GM23338 (cell line): Measurements from ENCODE around the gene CEACAM3. TPM values are rescaled to one million over a fixed set of nuclear protein-coding genes. Genes with fewer than 3 reads are reported as not detected.

ENCODE experiments used
- ATAC-seq: fragments of 200-7000 bp; cut with Tn5 transposase; 3 replicates; pipeline ENCODE4 v1.9.1; 2020
- DNase-seq: peaks from one replicate; pipeline ENCODE4 v3.0.0-alpha.2; 2015; ENCODE audit warnings: low spot score
- H2AFZ ChIP-seq: fragments of 200-600 bp; sonication (generic); 2 replicates; pipeline ENCODE4 v1.8.0; 2016; ENCODE audit warnings: antibody characterized with exemption, mild to moderate bottlenecking, moderate library complexity
- H3F3A ChIP-seq: fragments of 200-600 bp; sonication (generic); replicated peaks from 2 replicates; pipeline ENCODE4 v1.8.0; 2017; ENCODE audit warnings: antibody characterized with exemption, mixed run types, low read depth
- H3K27ac ChIP-seq: fragments of 200-600 bp; sonication (generic); 2 replicates; pipeline ENCODE4 v1.6.1; 2016; ENCODE audit warnings: low read depth
- H3K27me3 ChIP-seq: fragments of 200-600 bp; sonication (generic); 2 replicates; pipeline ENCODE4 v1.8.0; 2016; ENCODE audit warnings: mild to moderate bottlenecking, mixed run types, moderate library complexity; ENCODE audit not compliant: insufficient read depth
- H3K36me3 ChIP-seq: fragments of 200-600 bp; sonication (generic); 2 replicates; pipeline ENCODE4 v1.8.0; 2016; ENCODE audit warnings: mild to moderate bottlenecking; ENCODE audit not compliant: insufficient read depth
- H3K4me1 ChIP-seq: fragments of 200-600 bp; sonication (generic); 2 replicates; pipeline ENCODE4 v1.8.0; 2016; ENCODE audit warnings: mild to moderate bottlenecking, moderate library complexity; ENCODE audit not compliant: insufficient read depth
- H3K4me2 ChIP-seq: fragments of 200-600 bp; sonication (generic); 2 replicates; pipeline ENCODE4 v1.7.1; 2017; ENCODE audit warnings: mixed run types
- H3K4me3 ChIP-seq: fragments of 200-600 bp; sonication (generic); 2 replicates; pipeline ENCODE4 v1.6.1; 2016; ENCODE audit warnings: mixed run types
- H3K79me2 ChIP-seq: fragments of 200-600 bp; sonication (generic); replicated peaks from 2 replicates; pipeline ENCODE4 v1.8.0; 2017; ENCODE audit warnings: mild to moderate bottlenecking; ENCODE audit not compliant: insufficient read depth
- H3K9me2 ChIP-seq: fragments of 200-600 bp; sonication (generic); 2 replicates; pipeline ENCODE4 v1.8.0; 2017; ENCODE audit not compliant: insufficient read depth
- H4K20me1 ChIP-seq: fragments of 200-600 bp; sonication (generic); replicated peaks from 2 replicates; pipeline ENCODE4 v1.8.0; 2017; ENCODE audit warnings: mild to moderate bottlenecking; ENCODE audit not compliant: insufficient read depth
- H3K27ac Mint-ChIP-seq: 2 replicates; pipeline ENCODE4 v1.8.0; 2020; ENCODE audit warnings: inconsistent platforms, mild to moderate bottlenecking, moderate library complexity, mixed read lengths
- H3K27me3 Mint-ChIP-seq: 3 replicates; pipeline ENCODE4 v1.8.0; 2022; ENCODE audit warnings: low read depth, mild to moderate bottlenecking, moderate library complexity, mixed read lengths, inconsistent platforms; ENCODE audit not compliant: insufficient read depth, poor library complexity
- H3K36me3 Mint-ChIP-seq: 3 replicates; pipeline ENCODE4 v1.8.0; 2021; ENCODE audit warnings: low read depth, mild to moderate bottlenecking, inconsistent platforms, moderate library complexity, mixed read lengths
- H3K4me1 Mint-ChIP-seq: 3 replicates; pipeline ENCODE4 v1.8.0; 2020; ENCODE audit warnings: mild to moderate bottlenecking, inconsistent platforms, mixed read lengths
- H3K4me3 Mint-ChIP-seq: 3 replicates; pipeline ENCODE4 v1.8.0; 2021; ENCODE audit warnings: moderate library complexity, mild to moderate bottlenecking, inconsistent platforms, mixed read lengths
- H3K9me3 Mint-ChIP-seq: 3 replicates; pipeline ENCODE4 v1.8.0; 2020; ENCODE audit warnings: moderate library complexity, mild to moderate bottlenecking, inconsistent platforms, mixed read lengths
- CREB1 ChIP-seq: fragments of 250-450 bp; sonication (Bioruptor Pico); IDR thresholded peaks from 2 replicates; pipeline ENCODE4 v1.5.0; 2020; ENCODE audit warnings: low read depth, mild to moderate bottlenecking, moderate library complexity
- EZH2 ChIP-seq: fragments of 200-600 bp; sonication (generic); IDR thresholded peaks from one replicate; pipeline ENCODE4 v1.8.0; 2017; ENCODE audit warnings: antibody characterized with exemption, mild to moderate bottlenecking, low read depth; ENCODE audit not compliant: unreplicated experiment
- EZH2phosphoT487 ChIP-seq: fragments of 200-600 bp; sonication (generic); IDR thresholded peaks from one replicate; pipeline ENCODE4 v1.8.1; 2018; ENCODE audit warnings: antibody characterized with exemption; ENCODE audit not compliant: unreplicated experiment
- JUNB ChIP-seq: IDR thresholded peaks from one replicate; pipeline ENCODE4 v1.6.1; 2016; ENCODE audit warnings: antibody characterized with exemption; ENCODE audit not compliant: unreplicated experiment
- NANOG ChIP-seq: IDR thresholded peaks from 2 replicates; pipeline ENCODE4 v1.6.1; 2016; ENCODE audit warnings: antibody characterized with exemption, borderline replicate concordance
- POLR2AphosphoS5 ChIP-seq: IDR thresholded peaks from 2 replicates; pipeline ENCODE4 v1.6.1; 2016; ENCODE audit warnings: antibody characterized with exemption, low read depth
- REST ChIP-seq: IDR thresholded peaks from one replicate; pipeline ENCODE4 v1.6.1; 2018; ENCODE audit warnings: antibody characterized with exemption; ENCODE audit not compliant: unreplicated experiment
- STAT1 ChIP-seq: IDR thresholded peaks from one replicate; pipeline ENCODE4 v1.6.1; 2016; ENCODE audit warnings: antibody characterized with exemption; ENCODE audit not compliant: unreplicated experiment
- ZNF114 ChIP-seq: fragments of 250-450 bp; sonication (Bioruptor Pico); IDR thresholded peaks from 2 replicates; pipeline ENCODE4 v1.5.0; 2020; ENCODE audit warnings: mild to moderate bottlenecking, moderate library complexity
- ZNF331 ChIP-seq: fragments of 250-450 bp; sonication (Bioruptor Pico); IDR thresholded peaks from 2 replicates; pipeline ENCODE4 v1.5.0; 2020; ENCODE audit warnings: low read depth, mild to moderate bottlenecking, moderate library complexity
- ZNF462 ChIP-seq: fragments of 250-450 bp; sonication (Bioruptor Pico); IDR thresholded peaks from 2 replicates; pipeline ENCODE4 v1.5.0; 2020; ENCODE audit warnings: mild to moderate bottlenecking, moderate library complexity
- polyA plus RNA-seq: library from polyadenylated mRNA; unstranded; fragments of >200 nt; fragmentation: Nextera tagmentation; extraction: Ambion mirVana; gene quantifications from 2 replicates; pipeline ENCODE4 v1.2.1, GENCODE V29; 2016
- total RNA-seq: library from RNA; depleted of rRNA; stranded (reverse); fragments of >200 nt; shearing (Covaris generic); gene quantifications from 2 replicates; pipeline ENCODE4 v1.2.3, GENCODE V29; 2014
- TF ChIP-seq, protein P1 (sequence below): IDR thresholded peaks from 2 replicates; pipeline ENCODE4 v1.6.1; 2016; ENCODE audit warnings: antibody characterized with exemption
- TF ChIP-seq, protein P2 (sequence below), 2 experiments: fragments of 200-600 bp in 1 of 2; sonication (generic) in 1 of 2; conservative IDR thresholded peaks; 2 replicates each; pipeline versions ENCODE4 v1.5.1 to v1.6.1; 2016 to 2017; ENCODE audit warnings: antibody characterized with exemption in 2 of 2, low read depth in 2 of 2, mild to moderate bottlenecking in 2 of 2, moderate library complexity in 1 of 2

Gene CEACAM3
- total and polyA plus RNA-seq, 2 experiments from 2014 or later, result not detected

DNA sequence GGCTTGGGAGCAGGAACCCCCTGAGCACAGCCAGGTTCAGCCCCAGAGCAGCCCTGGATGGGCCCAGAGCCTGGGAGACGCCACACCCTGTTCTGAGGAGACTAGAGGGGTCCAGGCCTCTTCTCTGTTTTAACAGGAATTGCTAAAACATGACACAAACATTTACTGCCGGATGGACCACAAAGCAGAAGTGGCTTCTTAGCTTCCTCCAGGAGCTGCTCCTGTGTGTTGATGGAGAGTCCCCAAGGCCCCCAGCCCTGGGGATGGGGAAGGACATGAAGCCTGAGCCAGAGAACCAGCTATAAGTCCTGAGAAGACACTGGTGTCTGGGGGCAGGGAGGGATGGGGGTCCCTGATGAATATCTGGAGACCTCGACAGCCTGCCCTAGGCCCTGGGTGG lies 14.6 kb downstream of the CEACAM3 start:
- no peak overlapping the region for H3K4me3 ChIP-seq
- H3K4me2 ChIP-seq, result no peak overlapping the region
- H3K4me1 ChIP-seq, result no peaks in the 10 kb centered on the region
- H3K36me3 ChIP-seq, result no peaks in the 10 kb centered on the region
- H3K27me3 ChIP-seq, result no peaks in the 10 kb centered on the region
- no peak overlapping the region for H3K27ac ChIP-seq
- no peak overlapping the region for H3K4me3 Mint-ChIP-seq
- no peaks in the 10 kb centered on the region for H3K36me3 Mint-ChIP-seq
- no peaks in the 10 kb centered on the region for H4K20me1 ChIP-seq
- no peak overlapping the region for H2AFZ ChIP-seq
- no peak for DNase-seq
- ATAC-seq, result no peak
- TF ChIP-seq ZNF114 (CRISPR knock-in tag) (no peak), CREB1 (no peak), NANOG (no peak), ZNF331 (CRISPR knock-in tag) (no peak), STAT1 (no peak), REST (no peak), EZH2 (no peak), EZH2phosphoT487 (no peak), JUNB (no peak), POLR2AphosphoS5 (no peak), ZNF462 (no peak)
- TF ChIP-seq, protein P1, sequence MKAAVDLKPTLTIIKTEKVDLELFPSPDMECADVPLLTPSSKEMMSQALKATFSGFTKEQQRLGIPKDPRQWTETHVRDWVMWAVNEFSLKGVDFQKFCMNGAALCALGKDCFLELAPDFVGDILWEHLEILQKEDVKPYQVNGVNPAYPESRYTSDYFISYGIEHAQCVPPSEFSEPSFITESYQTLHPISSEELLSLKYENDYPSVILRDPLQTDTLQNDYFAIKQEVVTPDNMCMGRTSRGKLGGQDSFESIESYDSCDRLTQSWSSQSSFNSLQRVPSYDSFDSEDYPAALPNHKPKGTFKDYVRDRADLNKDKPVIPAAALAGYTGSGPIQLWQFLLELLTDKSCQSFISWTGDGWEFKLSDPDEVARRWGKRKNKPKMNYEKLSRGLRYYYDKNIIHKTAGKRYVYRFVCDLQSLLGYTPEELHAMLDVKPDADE, result no peak
- TF ChIP-seq, protein P2, sequence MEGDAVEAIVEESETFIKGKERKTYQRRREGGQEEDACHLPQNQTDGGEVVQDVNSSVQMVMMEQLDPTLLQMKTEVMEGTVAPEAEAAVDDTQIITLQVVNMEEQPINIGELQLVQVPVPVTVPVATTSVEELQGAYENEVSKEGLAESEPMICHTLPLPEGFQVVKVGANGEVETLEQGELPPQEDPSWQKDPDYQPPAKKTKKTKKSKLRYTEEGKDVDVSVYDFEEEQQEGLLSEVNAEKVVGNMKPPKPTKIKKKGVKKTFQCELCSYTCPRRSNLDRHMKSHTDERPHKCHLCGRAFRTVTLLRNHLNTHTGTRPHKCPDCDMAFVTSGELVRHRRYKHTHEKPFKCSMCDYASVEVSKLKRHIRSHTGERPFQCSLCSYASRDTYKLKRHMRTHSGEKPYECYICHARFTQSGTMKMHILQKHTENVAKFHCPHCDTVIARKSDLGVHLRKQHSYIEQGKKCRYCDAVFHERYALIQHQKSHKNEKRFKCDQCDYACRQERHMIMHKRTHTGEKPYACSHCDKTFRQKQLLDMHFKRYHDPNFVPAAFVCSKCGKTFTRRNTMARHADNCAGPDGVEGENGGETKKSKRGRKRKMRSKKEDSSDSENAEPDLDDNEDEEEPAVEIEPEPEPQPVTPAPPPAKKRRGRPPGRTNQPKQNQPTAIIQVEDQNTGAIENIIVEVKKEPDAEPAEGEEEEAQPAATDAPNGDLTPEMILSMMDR (conservative IDR thresholded peaks at IDR 0.05; ENCODE audit: low read depth in 2 of 2), result no peak
- no peaks in the 10 kb centered on the region for H3K79me2 ChIP-seq
- no peaks in the 10 kb centered on the region for H3K9me2 ChIP-seq
- H3F3A ChIP-seq, result no peaks in the 10 kb centered on the region
- no peaks in the 10 kb centered on the region for H3K9me3 Mint-ChIP-seq
- peaks cover 11% of the 10 kb centered on the region for H3K27me3 Mint-ChIP-seq
- no peaks in the 10 kb centered on the region for H3K4me1 Mint-ChIP-seq
- H3K27ac Mint-ChIP-seq, result no peak overlapping the region
